Measurements from ENCODE around the gene FBN2. TPM values are rescaled to one million over a fixed set of nuclear protein-coding genes. Genes with fewer than 3 reads are reported as not detected.

FBN2 gene
- total RNA-seq, 1 experiment from 2014 or later: 0.31 TPM

DNA sequence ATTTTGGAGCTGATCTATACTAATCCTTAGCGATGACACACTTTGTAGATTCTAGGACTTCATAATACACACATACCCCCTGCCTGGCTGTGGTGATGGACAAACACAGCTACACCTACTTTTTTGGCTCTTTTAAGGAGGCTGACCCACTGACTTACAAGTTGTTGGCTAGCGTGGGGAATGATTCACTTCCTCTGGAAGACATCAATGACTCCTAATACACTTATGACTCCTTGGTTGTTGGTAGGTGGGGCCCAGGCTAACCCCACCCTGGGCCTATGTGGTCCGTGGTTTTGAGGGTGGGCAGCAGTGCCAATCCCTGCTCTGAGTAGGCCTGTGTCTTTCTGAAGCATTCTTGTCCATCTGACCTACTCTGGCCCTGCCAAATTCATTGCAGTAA lies 310.0 kb downstream of the FBN2 start:
- CTCF ChIA-PET: interaction anchor here (0.5 to 1.1 kb wide), 2 partner anchors 13 to 533 kb away, joined by 3 read pairs; no protein-coding TSS in a partner anchor
- no peak overlapping the region for H3K27ac Mint-ChIP-seq (ENCODE audit: unreplicated experiment)
- DNase-seq: no peak
- intact Hi-C loops (cut with micrococcal nuclease; ENCODE audit: unreplicated experiment): no loop called here
- H3K36me3 Mint-ChIP-seq (ENCODE audit: insufficient read depth, unreplicated experiment): no peaks in the 10 kb centered on the region
- no peak overlapping the region for H3K4me3 Mint-ChIP-seq (ENCODE audit: low read depth, unreplicated experiment)
- TF ChIP-seq, protein P1, sequence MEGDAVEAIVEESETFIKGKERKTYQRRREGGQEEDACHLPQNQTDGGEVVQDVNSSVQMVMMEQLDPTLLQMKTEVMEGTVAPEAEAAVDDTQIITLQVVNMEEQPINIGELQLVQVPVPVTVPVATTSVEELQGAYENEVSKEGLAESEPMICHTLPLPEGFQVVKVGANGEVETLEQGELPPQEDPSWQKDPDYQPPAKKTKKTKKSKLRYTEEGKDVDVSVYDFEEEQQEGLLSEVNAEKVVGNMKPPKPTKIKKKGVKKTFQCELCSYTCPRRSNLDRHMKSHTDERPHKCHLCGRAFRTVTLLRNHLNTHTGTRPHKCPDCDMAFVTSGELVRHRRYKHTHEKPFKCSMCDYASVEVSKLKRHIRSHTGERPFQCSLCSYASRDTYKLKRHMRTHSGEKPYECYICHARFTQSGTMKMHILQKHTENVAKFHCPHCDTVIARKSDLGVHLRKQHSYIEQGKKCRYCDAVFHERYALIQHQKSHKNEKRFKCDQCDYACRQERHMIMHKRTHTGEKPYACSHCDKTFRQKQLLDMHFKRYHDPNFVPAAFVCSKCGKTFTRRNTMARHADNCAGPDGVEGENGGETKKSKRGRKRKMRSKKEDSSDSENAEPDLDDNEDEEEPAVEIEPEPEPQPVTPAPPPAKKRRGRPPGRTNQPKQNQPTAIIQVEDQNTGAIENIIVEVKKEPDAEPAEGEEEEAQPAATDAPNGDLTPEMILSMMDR (IDR thresholded peaks at IDR 0.05; ENCODE audit: unreplicated experiment): no peak
- BruUV-seq (replicated peaks): no TSS peak
- no peaks in the 10 kb centered on the region for H3K9me3 Mint-ChIP-seq (ENCODE audit: low read depth, unreplicated experiment)
- H3K27me3 Mint-ChIP-seq (ENCODE audit: unreplicated experiment): peaks cover 8% of the 10 kb centered on the region
- no peaks in the 10 kb centered on the region for H3K4me1 Mint-ChIP-seq (ENCODE audit: low read depth, unreplicated experiment)

GRCh38 chr5:128225245-128226030 lies 312.6 kb downstream of the FBN2 start:
- DNase-seq: no peak
- H3K27me3 Mint-ChIP-seq (ENCODE audit: unreplicated experiment): peaks cover 16% of the 10 kb centered on the region
- TF ChIP-seq, protein P1 (IDR thresholded peaks at IDR 0.05; ENCODE audit: unreplicated experiment): no peak
- H3K27ac Mint-ChIP-seq (ENCODE audit: unreplicated experiment): no peak overlapping the region
- no peaks in the 10 kb centered on the region for H3K4me1 Mint-ChIP-seq (ENCODE audit: low read depth, unreplicated experiment)
- CTCF ChIA-PET: no interaction called here
- H3K9me3 Mint-ChIP-seq (ENCODE audit: low read depth, unreplicated experiment): no peaks in the 10 kb centered on the region
- intact Hi-C loops (cut with micrococcal nuclease; ENCODE audit: unreplicated experiment): no loop called here
- no peak overlapping the region for H3K4me3 Mint-ChIP-seq (ENCODE audit: low read depth, unreplicated experiment)
- BruUV-seq (replicated peaks): no TSS peak
- H3K36me3 Mint-ChIP-seq (ENCODE audit: insufficient read depth, unreplicated experiment): no peaks in the 10 kb centered on the region

- Mint-ChIP-seq H3K9me3 (ENCODE audit: low read depth, unreplicated experiment) (no peaks in the 10 kb centered on the region), H3K4me1 (ENCODE audit: low read depth, unreplicated experiment) (no peaks in the 10 kb centered on the region), H3K4me3 (ENCODE audit: low read depth, unreplicated experiment) (no peak overlapping the region), H3K27ac (ENCODE audit: unreplicated experiment) (no peak overlapping the region), H3K27me3 (ENCODE audit: unreplicated experiment) (peaks cover 16% of the 10 kb centered on the region), H3K36me3 (ENCODE audit: insufficient read depth, unreplicated experiment) (no peaks in the 10 kb centered on the region)
- no peak for DNase-seq
- CTCF ChIA-PET: interaction anchor here (0.7 kb wide), 1 partner anchor 567 kb away, joined by 3 read pairs; no protein-coding TSS in a partner anchor
- BruUV-seq (replicated peaks): no TSS peak
- TF ChIP-seq, protein P1 (IDR thresholded peaks at IDR 0.05; ENCODE audit: unreplicated experiment): no peak
- intact Hi-C loops (cut with micrococcal nuclease; ENCODE audit: unreplicated experiment): no loop called here
Measured at GRCh38 chr5:128224336-128224735, 313.7 kb downstream of the FBN2 start.

GRCh38 chr5:128220841-128221240 lies 317.2 kb downstream of the FBN2 start:
- intact Hi-C loops (cut with micrococcal nuclease; ENCODE audit: unreplicated experiment): no loop called here
- BruUV-seq (replicated peaks): no TSS peak
- no peaks in the 10 kb centered on the region for H3K9me3 Mint-ChIP-seq (ENCODE audit: low read depth, unreplicated experiment)
- H3K27ac Mint-ChIP-seq (ENCODE audit: unreplicated experiment): no peak overlapping the region
- H3K4me1 Mint-ChIP-seq (ENCODE audit: low read depth, unreplicated experiment): no peaks in the 10 kb centered on the region
- H3K27me3 Mint-ChIP-seq (ENCODE audit: unreplicated experiment): peaks cover 16% of the 10 kb centered on the region
- DNase-seq: no peak
- TF ChIP-seq, protein P1 (IDR thresholded peaks at IDR 0.05; ENCODE audit: unreplicated experiment): no peak
- H3K4me3 Mint-ChIP-seq (ENCODE audit: low read depth, unreplicated experiment): no peak overlapping the region
- H3K36me3 Mint-ChIP-seq (ENCODE audit: insufficient read depth, unreplicated experiment): no peaks in the 10 kb centered on the region
- CTCF ChIA-PET: no interaction called here
